Stimulated activated CD4-positive, alpha-beta T cell treated with anti-CD3 and anti-CD28 coated beads, Interleukin-1b, Interleukin-23, amount 100 ng/mL, for 1 hour (primary cell): Measurements from ENCODE around the gene RUFY2.
"Not testable (repeated sequence)": the region's sequence is repeated elsewhere in the genome, so short reads cannot be mapped to it uniquely, and the experiment has no call there.

Experiments used
- DNase-seq, 2 donors: peaks; one replicate each; pipeline ENCODE4 v3.0.0-alpha.2; 2020; ENCODE audit warnings: low read depth in 2 of 2

The RUFY2 gene, protein sequence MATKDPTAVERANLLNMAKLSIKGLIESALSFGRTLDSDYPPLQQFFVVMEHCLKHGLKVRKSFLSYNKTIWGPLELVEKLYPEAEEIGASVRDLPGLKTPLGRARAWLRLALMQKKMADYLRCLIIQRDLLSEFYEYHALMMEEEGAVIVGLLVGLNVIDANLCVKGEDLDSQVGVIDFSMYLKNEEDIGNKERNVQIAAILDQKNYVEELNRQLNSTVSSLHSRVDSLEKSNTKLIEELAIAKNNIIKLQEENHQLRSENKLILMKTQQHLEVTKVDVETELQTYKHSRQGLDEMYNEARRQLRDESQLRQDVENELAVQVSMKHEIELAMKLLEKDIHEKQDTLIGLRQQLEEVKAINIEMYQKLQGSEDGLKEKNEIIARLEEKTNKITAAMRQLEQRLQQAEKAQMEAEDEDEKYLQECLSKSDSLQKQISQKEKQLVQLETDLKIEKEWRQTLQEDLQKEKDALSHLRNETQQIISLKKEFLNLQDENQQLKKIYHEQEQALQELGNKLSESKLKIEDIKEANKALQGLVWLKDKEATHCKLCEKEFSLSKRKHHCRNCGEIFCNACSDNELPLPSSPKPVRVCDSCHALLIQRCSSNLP

DNA sequence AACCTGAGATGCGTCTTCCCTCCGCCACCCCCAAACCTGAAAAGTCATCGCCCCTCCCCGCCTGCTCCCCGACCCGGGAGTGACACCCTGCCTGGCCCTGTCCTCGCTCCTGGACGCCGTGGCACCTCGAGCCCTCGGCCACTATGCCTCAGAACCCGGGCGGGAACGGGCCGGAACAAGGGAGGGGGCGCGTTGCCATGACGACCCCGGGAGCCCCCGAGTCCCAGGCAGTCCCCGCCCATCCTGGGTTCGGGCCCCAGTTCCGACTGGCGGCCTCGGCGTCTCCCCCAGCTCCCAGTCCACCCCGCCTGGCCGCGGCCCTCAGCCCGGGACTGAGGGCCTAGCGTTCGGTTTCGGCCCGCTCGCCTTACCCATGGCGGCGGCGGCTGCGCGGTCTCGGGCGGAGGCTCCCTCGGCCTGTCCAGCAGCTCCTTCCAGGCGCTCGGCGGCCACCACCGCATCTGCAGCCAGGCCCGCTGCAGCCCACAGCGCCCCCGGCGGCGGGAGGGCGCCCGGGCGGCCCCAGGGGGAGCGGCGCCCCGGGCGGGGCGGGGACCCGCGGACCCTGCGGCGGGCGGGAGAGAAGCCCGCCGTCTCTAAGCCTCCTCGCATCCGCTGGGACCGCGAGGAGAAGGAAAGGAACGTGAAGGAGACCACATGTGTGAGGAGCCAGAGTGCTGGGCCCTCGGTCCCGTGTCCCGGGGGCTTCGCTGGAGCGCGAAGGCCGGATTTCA, at the start of gene RUFY2:
TSS of gene RUFY2 (minus strand) at position 463 of the 734 bp plus-strand sequence. CDS start at position 375, 88 bp downstream.
- peak; percentile 39 to 70 for DNase-seq

DNA sequence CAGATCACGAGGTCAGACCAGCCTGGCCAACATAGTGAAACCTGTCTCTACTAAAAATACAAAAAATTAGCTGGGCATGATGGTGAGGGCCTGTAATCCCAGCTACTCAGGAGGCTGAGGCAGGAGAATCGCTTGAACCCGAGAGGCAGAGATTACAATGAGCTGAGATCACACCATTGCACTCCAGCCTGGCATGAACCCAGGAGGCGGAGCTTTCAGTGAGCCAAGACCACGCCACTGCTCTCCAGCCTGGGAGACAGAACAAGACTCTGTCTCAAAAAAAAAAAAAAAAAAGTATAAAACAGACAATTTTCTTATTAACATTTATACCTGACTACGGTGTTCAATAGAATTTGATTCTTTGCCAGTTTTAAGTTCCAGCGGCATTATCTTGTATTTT, 42.6 kb upstream of the RUFY2 start:
- not testable (repeated sequence) for DNase-seq

DNA sequence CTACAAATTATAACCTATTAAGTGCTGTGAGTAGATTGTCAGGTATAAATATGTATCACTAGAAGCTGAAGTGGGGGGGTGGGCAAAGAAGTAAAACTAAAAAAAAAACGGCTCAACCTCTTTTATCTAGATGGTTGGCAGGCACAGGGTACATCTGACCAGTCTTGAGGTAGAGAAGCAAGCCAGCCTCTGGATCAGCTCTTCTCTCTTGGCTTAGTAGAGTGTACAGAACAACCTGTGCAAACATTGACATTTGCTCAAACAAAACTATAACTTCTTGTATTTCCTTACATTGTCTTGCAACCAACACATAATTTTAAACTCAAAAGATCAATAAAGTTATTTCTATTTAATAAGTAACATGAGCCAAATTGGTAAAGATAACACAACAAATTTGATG, 39.1 kb upstream of the RUFY2 start:
- DNase-seq, result no peak

DNA sequence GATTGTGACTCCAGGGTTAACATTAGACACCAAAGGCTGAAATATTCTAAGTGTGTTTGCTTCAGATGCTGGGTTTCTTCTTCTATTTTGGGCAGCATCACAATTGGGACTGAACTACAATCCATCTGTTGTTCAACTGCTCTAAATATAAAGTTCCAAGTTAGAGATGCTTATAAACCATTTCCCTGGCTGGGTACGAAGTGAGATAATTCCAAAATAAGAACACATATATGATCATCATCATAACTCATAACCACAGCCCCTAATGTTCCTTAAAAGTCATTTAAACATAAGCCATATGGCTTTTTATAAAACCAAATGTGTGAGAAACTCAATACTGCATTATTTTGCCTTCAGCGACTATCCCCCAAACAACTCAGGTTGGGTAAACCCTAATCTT, 35.9 kb upstream of the RUFY2 start:
- DNase-seq, result no peak

DNA sequence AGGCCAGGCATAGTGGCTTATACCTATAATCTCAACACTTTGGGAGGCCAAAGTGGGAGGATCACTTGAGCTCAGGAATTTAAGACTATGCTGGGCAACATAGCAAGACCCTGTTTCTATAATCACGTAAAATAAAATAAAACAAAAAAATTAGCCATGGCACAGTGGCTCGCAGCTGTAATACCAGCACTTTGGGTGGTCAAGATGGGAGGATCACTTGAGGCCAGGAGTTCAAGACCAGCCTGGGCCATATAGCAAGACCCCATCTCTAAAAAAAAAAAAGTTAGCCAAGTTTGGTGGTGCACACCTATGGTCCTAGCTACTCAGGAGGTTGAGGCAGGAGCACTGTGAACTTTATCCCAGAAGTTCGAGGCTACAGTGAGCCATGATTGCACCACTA, 33.8 kb upstream of the RUFY2 start:
- DNase-seq, result no peak

DNA sequence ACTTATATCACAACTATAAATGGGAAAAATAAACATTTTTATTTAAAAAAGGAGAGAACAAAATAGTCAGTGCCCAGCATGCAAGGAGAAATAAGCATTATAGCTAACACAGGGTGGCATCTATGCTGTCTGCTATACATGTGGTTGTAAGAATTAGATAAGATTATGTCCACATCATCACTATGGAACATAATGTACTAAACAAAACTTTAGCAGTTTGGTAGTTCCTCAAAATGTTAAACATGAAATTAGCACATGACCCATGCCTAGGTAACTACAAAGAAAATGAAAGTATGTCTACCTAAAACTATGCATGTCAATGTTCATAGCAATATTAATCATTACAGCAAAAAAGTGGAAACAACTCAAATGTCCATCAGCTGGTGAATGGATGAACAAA, 28.7 kb upstream of the RUFY2 start:
- DNase-seq, result no peak

DNA sequence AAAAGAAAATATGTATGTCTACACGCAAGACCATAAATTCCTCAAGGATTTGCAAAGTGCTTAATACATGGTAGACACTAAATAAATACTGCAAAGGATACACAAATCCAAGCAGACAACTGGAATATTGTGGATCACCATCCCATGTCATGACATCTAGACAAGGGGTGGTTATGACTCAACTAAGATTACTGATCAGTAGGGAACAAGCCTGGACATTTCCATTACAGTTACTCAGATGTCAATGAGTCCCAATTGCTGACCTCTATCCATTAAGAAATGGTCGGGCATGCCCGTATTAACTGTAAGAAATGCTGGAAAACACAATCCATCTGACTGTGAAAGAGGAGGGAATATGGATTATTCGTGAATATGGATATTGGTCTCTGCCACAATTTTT, 27.6 kb upstream of the RUFY2 start:
- no peak for DNase-seq

DNA sequence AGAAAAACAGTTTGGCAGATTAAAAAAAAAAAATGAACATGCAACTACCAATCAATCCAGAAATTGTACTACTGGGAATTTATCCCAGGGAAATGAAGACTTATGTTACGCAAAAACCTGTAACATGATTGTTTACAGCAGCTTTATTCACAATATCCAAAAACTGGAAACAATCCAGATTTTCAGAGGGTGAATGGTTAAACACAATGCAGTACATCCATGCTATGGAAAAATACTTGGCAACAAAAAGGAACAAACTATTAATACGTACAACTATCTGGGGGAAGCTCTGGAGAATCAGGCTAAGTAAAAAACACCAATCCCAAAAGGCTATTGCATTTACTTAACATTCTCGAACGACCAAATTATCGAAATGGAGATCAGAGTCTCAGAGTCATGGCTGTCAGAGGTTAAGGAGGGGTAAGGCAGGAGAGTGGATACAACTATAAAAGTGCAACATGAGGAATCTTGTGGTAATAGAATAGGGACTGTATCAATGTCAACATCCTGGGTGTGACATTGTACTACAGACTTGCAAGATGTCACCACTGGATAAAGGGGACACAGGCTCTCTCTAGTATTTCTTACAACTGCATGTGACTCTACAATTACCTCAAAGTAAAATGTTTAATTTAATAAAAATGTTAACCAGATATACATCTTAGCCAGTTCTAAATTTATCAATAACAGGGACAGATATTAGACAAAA, 21.5 kb upstream of the RUFY2 start:
- no peak for DNase-seq

DNA sequence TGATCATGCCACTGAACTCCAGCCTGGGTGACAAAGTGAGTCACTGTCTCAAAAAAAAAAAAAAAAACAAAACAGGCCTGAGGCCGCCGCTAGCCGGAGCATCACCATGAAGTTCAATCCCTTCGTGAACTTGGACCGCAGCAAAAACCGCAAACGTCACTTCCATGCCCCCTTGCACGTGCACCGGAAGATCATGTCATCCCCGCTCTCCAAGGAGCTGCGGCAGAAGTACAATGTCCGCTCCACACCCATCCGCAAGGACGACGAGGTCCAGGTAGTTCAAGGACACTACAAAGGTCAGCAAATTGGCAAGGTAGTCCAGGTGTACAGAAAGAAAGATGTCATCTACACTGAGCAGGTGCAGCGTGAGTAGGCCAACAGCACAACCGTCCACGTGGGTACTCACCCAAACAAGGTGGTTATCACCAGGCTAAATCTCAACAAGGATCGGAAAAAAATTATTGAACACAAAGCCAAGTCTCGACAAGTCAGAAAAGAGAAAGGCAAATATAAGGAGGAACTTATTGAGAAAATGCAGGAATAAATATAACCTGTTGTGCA, 17.5 kb upstream of the RUFY2 start:
- no peak for DNase-seq

DNA sequence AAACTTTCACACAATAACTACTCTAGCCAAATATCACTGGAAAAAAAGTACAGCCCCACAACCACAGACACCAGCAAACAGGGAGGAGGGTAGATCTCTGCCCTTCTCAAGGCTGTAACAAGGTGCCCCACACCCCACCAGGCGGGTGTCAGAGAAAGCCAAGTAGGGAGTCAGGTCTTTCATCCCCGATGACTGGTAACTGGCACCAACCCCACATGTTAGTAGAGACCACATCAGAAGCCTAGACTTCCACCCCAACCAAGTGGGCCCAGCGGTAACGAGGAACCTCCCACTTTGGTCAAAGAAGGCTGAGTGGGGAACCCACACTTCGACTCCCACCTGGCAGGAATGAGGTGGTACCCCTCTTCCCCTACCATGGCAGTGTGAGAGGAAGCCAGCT, 16.4 kb upstream of the RUFY2 start:
- no peak for DNase-seq

DNA sequence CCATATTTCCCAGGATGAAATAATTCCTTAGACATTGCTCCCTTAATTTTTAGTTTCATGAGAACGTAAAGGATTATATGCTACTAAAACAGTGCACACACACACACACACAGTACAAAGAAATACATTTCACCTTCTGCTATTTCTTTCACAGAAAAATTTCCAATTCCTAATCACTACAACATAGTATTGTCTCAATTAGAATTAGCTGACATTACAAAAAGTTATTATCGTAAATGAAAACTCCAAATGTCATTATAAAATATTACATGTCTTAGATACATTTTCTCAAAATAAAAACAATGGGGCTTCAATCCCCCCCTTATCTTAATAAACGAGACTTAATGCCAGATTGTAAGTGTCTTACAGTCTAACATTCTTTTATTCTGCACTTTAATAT, 12.3 kb upstream of the RUFY2 start:
- no peak for DNase-seq

DNA sequence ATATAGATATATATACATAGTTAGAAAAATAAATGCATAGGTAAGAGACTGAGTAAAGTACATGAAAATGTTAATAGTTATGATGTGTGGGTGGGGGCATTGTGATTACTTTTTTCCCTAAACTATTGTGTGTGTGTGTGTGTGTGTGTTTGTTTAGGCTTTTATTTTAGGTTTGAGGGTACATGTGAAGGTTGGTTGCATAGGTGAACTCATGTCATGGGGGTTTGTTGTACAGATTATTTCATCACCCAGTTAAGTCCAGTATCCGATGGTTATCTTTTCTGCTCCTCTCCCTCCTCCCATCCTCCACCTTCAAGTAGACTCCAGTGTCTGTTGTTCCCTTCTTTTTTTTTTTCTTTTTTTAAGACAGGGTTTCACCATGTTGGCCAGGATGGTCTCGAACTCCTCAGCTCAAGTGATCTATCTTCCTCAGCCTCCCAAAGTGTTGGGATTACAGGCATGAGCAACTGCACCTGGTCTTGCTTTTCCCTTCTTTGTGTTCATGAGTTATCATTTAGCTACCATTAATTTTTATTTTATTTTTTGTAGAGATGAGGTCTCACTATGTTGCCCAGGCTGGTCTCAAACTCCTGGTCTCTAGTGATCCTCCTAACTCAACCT, 1.9 kb upstream of the RUFY2 start:
- no peak for DNase-seq

DNA sequence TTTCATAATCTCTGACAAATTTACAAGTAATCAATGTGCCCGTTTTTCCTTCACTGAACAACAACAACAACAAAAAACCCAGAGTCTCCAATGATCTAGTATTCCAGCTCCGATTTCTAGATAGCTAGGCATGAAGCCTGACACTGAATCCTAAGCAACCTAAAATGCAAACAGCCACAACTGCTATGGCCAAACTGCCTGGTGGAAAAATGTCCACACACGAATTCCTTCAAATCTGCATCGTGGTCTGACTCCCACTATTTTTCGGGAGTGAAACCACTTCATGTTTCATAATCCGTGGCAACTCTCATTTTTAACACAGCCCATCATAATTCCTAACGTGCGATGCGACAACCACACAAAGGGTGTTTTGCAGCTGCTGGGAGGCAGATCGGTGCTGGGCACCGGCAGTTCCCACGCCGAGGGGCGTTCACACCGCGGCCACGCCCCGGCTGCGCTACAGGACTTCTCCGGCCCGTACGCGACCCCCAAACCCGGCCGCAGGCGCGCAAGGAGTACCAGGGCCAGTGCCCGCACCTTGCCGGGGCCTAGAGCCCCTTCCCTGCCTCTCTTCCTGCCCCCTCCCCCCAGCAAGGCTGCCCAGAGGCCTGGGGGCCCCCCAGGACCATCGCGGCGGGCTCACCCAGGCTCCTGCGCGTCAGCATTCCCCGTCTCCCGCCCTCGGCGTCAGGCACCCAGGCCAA, 814 bp downstream of the RUFY2 start:
- no peak for DNase-seq

DNA sequence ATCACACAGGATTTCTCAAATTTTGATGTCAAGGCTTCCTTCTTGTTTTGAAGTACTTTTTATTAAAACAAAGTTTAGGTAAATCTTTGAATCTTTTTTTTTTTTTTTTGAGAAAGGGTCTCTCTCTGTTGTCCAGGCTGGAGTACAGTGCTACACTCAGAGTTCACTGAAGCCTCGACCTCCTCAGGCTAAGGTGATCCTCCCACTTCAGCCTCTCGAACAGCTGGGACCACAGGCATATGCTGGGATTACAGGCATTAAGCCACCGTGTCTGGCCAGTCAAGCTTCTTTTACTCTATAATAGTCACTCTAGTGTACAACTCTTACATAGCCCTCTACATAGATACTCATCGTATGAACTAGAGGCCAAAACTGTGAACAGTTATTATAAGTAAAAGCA, 3.4 kb downstream of the RUFY2 start:
- DNase-seq, result no peak

DNA sequence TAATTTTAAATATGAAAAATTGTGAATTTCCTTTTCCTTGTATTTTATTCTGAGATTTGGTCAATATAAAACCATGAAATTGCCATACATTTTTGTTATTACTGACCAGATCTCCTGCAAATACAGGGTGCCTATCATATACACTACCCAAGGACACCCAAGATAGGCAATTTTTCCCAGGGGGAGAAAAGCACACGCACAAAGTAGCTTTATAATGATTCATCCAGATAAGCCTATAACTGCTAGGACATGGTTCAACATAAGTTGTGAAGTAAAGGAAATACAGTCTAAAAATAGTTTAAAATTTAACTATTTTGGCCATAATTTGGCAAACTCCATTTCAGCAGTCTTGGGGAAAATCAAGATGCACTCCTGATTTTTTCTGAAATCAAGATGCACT, 4.8 kb downstream of the RUFY2 start:
- DNase-seq, result no peak

DNA sequence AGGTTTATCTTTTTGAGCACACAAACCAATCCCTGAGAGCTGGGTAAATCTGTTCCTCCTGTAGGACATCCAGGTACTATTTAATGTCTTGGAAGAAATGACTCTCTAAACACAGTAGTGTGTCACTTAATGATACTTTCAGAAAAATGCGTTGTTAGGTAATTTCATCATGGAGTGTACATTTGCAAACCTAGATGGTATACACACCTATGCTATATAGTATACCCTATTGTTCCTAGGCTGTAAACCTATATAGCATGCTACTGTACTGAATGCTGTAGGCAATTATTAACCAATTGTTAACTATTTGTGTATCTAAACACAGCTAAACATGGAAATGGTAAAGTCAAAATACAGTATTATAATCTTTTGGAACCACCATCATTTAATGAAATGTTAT, 10.1 kb downstream of the RUFY2 start:
- DNase-seq, result no peak

DNA sequence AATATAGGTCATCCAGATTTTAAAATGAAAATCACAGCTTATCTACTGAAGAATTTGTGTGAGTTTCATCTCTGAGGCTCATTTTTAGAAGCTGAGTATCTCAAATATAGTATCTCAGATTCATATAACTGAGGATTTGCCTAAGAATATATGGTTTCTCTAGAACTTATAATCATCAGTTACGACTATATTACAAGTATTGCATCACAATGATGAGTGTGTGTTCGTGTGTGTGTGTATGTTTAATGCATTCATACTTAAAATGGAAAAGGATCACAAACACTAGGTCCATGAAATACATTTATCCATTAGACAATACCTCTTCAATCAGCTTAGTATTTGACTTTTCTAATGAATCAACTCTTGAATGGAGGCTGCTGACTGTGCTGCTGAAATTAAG, 21.3 kb downstream of the RUFY2 start:
- no peak for DNase-seq

DNA sequence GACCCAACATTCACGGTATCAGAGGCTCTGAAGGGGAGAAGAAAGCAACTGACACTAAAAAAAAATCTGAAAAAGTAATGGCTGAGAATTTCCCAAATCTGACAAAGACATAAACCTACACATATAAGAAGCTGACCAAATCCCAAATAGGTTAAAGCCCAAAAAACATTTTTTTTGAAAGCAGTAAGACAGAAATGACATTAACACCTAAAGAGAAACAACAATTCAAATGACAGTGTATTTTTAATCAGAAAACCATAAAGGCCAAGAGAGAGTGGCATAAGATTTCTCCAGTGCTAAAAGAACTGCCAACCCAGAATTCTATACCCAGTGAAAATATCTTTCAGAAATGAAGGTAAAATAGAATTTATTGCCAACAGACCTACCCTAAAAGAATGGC, 35.5 kb downstream of the RUFY2 start:
- no peak for DNase-seq

DNA sequence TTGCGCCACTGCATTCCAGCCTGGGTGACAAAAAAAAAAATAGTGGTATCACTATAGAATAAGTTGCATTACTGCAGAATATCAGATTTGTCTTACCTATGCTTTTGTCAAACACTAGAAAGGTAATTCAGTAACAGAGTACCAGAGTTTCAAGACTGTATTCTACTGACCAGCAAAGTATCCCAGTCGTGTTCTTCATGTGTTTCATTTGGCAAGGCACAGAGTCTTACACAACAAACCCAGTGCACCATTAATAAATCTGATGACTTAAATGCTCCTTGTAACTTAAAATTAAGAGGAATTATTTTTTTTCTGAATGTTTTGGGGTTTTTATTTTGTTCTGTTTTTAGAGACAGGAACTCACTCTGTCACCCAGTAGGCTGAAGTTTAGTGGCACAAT, 40.0 kb downstream of the RUFY2 start:
- DNase-seq, result no peak

DNA sequence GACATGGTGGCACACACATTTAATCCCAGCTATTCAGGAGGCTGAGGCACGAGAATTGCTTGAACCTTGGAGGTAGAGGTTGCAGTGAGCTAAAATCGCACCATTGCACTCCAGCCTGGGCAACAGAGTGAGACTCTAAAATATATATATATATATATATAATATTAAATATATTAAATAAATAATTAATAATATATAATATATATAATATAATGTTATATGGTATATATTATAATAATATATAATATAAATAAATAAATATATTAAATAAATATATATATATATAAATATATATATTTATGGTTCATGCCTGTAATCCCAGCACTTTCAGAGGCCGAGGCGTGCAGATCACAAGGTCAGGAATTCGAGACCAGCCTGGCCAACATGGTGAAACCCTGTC, 40.5 kb downstream of the RUFY2 start:
- DNase-seq, result no peak

DNA sequence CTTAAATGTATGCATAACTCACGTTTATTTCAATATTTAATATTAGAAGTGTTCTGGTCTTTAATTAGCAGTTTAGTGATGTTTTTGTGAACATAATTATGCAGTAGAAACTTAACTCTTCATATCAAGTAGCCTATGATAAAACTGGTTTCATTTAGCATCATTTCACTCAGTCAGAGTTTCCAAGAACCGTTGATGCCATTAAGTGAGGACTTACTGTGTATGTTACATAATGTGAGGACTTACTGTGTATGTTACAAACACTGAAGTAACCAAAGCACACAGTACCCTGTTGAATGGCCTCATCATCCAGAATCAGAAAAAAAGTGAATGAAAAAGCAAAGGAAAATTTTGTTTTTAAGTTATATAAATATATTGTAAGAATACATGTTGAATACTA, 41.5 kb downstream of the RUFY2 start:
- DNase-seq, result no peak
